ENCODE data around the gene WDR6. TPM values are rescaled to one million over a fixed set of nuclear protein-coding genes. Genes with fewer than 3 reads are reported as not detected.

WDR6 gene
- total RNA-seq, 1 donor from 2014 or later: 131 TPM

DNA sequence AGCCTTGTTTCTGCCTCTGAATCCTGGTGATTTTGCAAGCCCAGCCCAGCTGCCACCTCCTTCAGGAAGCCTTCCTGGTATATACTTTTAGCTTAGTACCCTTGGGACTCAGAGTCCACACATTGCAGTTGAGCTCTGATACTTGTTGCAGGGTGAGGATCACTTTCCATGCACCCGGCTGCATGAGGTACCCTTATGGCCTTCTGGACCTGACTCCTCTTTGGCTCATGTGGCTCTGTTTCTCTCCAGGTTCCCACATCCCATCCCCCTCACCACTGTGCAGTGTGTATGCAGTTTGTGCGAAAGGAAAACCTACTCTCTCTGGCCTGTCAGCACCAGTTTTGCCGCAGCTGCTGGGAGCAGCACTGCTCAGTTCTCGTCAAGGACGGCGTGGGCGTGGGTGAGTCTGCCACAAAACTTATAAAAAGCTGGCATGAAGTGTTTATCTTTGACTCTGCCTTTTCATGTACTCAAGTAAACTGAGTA lies 40.3 kb upstream of the WDR6 start:
- Mint-ChIP-seq H3K27me3 (ENCODE audit: insufficient read depth, low read depth) (no peaks in the 10 kb centered on the region), H3K9me3 (no peaks in the 10 kb centered on the region), H3K36me3 (peaks cover 30% of the 10 kb centered on the region), H3K27ac (no peak overlapping the region), H3K4me3 (no peak overlapping the region), H3K4me1 (no peaks in the 10 kb centered on the region)
- H3K9ac ChIP-seq: no peak overlapping the region
- H2AFZ ChIP-seq (replicated peaks): no peak overlapping the region
- H3K27ac ChIP-seq: no peak overlapping the region
- no peaks in the 10 kb centered on the region for H3K9me3 ChIP-seq (ENCODE audit: low read depth)
- H3F3A ChIP-seq (ENCODE audit: low read depth): no peaks in the 10 kb centered on the region
- no peaks in the 10 kb centered on the region for H3K79me2 ChIP-seq (ENCODE audit: low read depth)
- no peaks in the 10 kb centered on the region for H3K36me3 ChIP-seq
- no peaks in the 10 kb centered on the region for H4K20me1 ChIP-seq (ENCODE audit: low read depth)
- TF ChIP-seq EZH2 (IDR thresholded peaks at IDR 0.05) (no peak), CTCF (IDR thresholded peaks at IDR 0.05) (no peak), EZH2phosphoT487 (IDR thresholded peaks at IDR 0.05) (no peak)
- DNase-seq (ENCODE audit: low spot score): no peak
- no peaks in the 10 kb centered on the region for H3K4me1 ChIP-seq
- H3K4me3 ChIP-seq: no peak overlapping the region
- H3K27me3 ChIP-seq: no peaks in the 10 kb centered on the region
- H3K4me2 ChIP-seq: no peak overlapping the region

DNA sequence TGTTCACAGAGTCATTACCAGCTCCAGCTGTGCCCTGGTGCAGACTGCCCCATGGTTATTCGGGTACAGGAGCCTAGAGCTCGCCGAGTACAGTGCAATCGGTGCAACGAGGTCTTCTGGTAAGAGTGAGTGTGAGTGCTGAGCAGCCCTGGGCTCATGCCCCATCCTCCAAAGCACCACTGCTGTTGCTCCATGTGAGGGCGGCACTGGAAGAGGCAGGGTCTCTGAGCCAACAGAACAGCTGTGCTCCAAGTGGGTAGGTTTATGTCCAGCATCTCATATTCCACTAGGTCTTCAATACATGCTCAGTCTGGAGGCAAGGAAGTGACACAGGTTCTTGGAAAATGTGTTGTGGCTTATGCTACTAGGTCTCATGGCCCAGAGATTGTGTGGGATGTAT lies 36.6 kb upstream of the WDR6 start:
- Mint-ChIP-seq H3K27ac (no peak overlapping the region), H3K4me1 (no peaks in the 10 kb centered on the region), H3K36me3 (peaks cover 35% of the 10 kb centered on the region), H3K27me3 (ENCODE audit: insufficient read depth, low read depth) (no peaks in the 10 kb centered on the region), H3K9me3 (no peaks in the 10 kb centered on the region), H3K4me3 (no peak overlapping the region)
- no peak overlapping the region for H3K9ac ChIP-seq
- H3K36me3 ChIP-seq: no peaks in the 10 kb centered on the region
- H3K9me3 ChIP-seq (ENCODE audit: low read depth): no peaks in the 10 kb centered on the region
- H3K4me3 ChIP-seq: no peak overlapping the region
- no peak overlapping the region for H2AFZ ChIP-seq (replicated peaks)
- no peak overlapping the region for H3K27ac ChIP-seq
- TF ChIP-seq EZH2phosphoT487 (IDR thresholded peaks at IDR 0.05): no peak
- no peak for TF ChIP-seq EZH2 (IDR thresholded peaks at IDR 0.05)
- no peak for TF ChIP-seq CTCF (IDR thresholded peaks at IDR 0.05)
- H3K4me1 ChIP-seq: no peaks in the 10 kb centered on the region
- no peak overlapping the region for H3K4me2 ChIP-seq
- H4K20me1 ChIP-seq (ENCODE audit: low read depth): no peaks in the 10 kb centered on the region
- no peaks in the 10 kb centered on the region for H3K79me2 ChIP-seq (ENCODE audit: low read depth)
- no peaks in the 10 kb centered on the region for H3F3A ChIP-seq (ENCODE audit: low read depth)
- no peaks in the 10 kb centered on the region for H3K27me3 ChIP-seq
- DNase-seq (ENCODE audit: low spot score): no peak

DNA sequence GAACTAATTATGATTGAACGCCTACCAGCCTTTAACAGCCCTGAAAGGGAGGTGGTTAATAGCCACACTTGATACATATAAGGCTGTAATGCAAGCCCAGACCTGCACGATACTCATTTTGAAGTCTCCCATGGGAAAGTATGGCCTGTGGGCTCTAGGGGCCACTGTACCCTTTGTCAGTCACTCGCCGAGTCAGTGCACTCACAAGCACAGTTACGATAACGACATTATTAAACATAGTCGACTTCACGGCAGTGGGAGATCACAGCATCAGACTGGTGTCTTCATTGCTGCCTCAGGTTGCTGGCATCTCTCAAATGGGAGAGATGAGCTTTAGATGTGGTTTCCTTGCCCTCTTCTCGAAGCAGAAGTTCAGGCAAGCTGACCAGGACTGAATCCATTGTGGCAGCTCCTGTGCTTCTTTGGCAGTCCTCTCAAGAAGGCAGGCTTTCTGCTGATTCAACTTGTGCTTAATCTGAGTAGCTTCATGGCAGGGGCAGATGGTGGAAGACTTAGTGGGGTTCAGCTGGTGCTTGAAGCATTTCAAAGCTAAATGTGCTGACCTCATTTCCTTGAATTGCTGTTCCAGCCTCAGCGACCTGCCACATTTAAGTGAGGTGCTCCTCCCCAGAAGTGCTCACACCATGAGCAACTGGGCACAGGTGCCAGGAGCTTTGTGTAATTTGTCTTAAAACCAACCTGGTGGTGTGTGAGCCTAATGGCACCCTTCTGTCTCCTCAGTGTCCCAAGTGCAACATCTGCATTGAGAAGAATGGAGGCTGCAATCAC lies 32.9 kb upstream of the WDR6 start:
- no peaks in the 10 kb centered on the region for H3K9me3 Mint-ChIP-seq
- no peak overlapping the region for H3K4me3 Mint-ChIP-seq
- H3K27me3 Mint-ChIP-seq (ENCODE audit: insufficient read depth, low read depth): peaks cover 2% of the 10 kb centered on the region

More for the DNA sequence above, 32.9 kb upstream of the WDR6 start:
- Histone ChIP-seq H3K9me3 (ENCODE audit: low read depth) (no peaks in the 10 kb centered on the region), H3K79me2 (ENCODE audit: low read depth) (no peaks in the 10 kb centered on the region), H3K27ac (no peak overlapping the region), H3K27me3 (no peaks in the 10 kb centered on the region), H3K4me3 (no peak overlapping the region), H3K4me1 (no peaks in the 10 kb centered on the region), H3F3A (ENCODE audit: low read depth) (no peaks in the 10 kb centered on the region), H4K20me1 (ENCODE audit: low read depth) (no peaks in the 10 kb centered on the region), H2AFZ (replicated peaks) (no peak overlapping the region), H3K4me2 (no peak overlapping the region), H3K9ac (no peak overlapping the region), H3K36me3 (no peaks in the 10 kb centered on the region)
- Mint-ChIP-seq H3K4me1 (no peaks in the 10 kb centered on the region), H3K36me3 (peaks cover 33% of the 10 kb centered on the region), H3K27ac (no peak overlapping the region)
- no peak for DNase-seq (ENCODE audit: low spot score)
- TF ChIP-seq CTCF (IDR thresholded peaks at IDR 0.05) (no peak), EZH2phosphoT487 (IDR thresholded peaks at IDR 0.05) (no peak), EZH2 (IDR thresholded peaks at IDR 0.05) (no peak)

Measured in neural progenitor cell (in vitro differentiated cells).